AG08395 (cell line): ENCODE data around the gene CREB3L1.

Source experiments
- DNase-seq: peaks from one replicate; pipeline ENCODE4 v3.0.0; 2012; ENCODE audit warnings: mixed read lengths, low spot score

The CREB3L1 gene

DNA sequence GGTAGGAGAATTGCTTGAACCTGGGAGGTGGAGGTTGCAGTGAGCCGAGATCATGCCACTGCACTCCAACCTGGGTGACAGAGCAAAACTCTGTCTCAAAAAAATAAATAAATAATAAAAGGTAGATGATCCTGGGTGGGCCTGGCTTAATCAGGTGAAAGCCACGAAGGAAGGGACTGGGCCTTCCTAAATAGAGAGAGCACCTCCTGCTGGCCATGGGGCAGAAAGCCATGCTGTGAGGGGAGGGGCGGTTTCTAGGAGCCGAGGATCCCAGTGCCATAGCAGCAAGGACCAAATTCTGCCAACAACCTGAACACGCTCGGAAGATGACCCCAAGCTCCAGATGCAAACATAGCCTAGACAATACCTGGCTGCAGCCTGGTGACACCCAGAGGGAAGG, 45.3 kb downstream of the CREB3L1 start:
- peak; percentile 52 for DNase-seq

DNA sequence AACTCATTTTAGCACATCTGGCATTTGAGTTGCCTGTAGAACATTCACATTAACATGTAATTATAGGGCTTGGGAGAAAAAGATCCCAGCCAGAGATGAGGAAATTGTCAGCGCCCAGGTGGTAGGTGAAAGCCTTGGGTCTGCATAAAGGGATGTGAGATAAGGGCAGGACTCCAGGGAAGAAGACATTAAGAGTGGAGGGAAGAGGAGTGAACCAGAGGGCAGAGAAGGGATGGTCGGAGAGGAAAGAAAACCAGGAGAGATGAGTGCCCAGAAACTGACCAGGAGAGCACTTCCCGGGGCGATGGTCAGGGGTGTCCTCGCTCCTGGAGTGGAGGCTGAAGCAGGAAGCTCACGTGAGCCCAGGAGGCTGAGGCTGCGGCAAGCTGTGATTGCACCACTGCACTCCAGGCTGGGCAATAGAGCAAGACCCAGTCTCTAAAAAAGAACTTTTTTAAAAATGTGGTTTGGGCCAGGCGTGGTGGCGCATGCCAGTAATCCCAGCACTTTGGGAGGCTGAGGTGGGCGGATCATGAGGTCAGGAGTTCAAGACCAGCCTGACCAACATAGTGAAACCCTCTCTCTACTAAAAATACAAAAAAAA, 49.5 kb downstream of the CREB3L1 start:
- DNase-seq: no peak

DNA sequence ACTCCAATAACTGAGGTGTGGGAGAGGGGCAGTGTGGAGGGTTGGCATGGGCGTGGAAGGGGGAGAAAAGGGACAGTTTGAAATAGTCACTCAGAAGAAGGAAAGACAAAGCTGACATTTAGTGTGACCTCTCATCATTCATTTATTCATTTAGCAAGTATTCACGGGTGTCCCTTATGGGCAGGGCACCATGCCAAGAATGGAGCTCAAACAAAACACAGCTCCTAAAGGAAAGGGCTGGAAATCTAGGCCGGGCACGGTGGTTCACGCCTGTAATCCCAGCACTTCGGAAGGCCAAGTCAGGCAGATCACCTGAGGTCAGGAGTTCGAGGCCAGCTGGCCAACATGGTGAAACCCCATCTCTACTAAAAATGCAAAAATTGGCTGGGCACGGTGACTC, 50.4 kb downstream of the CREB3L1 start:
- no peak for DNase-seq

DNA sequence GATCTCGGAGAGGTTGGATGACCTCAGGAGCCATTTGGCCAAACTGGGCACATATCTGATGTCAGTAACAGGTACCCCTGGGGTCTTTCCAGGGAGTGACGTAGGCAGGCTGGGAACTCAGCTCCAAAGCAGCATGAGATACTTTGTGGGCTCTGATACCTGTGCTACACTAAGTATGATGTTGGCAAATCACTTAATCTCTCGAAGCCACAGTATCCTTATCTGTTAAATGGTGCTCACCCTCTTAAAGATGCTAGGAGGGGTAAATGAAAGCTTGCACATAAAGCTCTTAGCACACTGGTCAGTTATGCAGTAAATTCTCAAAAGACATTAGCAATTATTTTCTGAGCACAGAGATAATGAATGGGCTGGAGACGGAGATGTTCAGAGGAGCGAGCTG, 52.7 kb downstream of the CREB3L1 start:
- DNase-seq: no peak

DNA sequence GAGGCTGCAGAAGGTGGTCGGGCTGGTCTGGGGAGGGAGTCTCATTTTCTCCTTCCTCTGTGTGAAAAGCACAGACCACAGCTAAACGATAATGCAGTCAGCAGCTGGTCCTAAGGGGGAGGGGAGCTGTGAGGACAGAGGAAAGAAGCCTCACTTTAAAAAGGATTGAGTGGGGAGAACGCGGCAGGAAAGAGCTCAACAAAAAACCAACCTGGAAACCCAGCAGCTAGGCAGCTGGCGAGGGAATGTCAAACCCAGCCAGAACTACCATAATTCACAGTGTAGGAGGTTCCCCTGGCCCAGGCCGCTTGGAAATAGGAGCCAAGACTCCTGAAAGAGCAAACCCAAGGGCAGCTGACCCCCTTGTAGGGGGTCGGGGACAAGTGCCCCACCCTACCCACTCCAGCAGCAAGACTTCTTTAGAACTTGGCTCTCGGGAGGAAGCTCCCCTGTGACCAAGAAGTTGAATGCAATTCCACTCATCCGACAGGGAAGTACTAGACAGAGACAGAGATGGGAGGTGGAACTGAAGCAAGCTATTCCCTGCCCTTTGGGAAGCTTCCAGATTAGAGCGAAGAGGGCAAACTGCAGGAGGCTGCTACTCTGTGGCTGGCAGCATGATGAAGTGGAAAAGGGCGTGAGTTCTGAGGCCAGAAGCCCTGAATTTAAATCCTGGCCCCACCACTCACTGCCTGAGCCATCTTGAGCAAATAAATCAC, 53.3 kb downstream of the CREB3L1 start:
- DNase-seq: no peak

DNA sequence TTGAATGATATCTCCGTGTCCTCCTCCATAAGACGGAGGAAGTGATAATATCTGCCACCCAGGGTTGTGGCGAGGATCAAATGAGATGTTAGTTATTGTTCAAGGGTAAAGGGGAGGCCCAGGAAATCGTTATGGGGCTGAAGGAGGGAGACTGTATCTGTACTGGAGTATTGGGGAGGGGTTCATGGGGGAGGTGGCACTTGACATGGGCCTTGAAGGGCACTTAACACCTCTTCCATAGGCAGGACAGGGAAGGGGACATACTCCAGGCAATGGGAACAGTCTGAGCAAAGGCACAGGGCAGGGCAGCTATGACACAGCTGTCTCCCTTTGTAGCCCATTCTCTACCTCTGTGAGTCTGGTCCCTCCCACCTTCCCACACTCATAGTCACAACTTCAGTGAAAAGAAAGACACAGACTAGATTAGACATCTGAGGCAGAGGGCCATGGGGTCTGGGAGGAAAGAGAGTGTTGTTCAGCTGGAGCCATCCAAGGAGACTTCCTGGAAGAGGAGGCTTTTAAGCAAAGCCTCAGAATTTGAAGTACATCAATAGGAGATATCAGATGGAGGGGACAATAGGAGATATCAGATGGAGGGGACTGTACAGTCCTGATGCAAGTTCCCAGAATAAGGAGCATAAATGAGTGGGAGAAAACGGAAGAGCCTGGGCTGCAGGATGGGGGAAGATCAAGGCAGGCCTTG, 54.0 kb downstream of the CREB3L1 start:
- no peak for DNase-seq

DNA sequence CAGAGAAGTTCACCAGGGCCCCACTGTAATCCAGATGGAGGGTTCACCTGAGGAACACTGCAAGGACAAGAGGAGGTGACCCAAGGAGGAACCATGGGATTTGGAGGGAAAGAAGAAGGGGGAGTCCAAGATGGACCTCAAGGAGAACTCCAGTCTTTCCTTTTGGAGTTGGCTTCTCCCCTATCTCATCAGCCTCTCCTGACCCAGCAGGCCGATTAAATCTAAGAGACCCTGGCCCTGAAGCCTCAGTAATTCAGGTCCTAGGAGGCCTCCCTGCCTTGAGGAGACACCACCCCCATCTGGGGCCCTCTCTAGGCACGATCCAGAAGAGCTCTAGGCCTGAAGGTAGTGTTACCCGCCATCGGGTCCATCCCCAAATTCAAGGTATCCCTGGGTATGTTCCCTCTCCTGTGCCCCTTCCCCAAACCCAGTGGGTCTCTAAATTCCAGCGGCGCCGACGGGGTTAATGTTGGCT, 54.7 kb downstream of the CREB3L1 start:
- DNase-seq: no peak

DNA sequence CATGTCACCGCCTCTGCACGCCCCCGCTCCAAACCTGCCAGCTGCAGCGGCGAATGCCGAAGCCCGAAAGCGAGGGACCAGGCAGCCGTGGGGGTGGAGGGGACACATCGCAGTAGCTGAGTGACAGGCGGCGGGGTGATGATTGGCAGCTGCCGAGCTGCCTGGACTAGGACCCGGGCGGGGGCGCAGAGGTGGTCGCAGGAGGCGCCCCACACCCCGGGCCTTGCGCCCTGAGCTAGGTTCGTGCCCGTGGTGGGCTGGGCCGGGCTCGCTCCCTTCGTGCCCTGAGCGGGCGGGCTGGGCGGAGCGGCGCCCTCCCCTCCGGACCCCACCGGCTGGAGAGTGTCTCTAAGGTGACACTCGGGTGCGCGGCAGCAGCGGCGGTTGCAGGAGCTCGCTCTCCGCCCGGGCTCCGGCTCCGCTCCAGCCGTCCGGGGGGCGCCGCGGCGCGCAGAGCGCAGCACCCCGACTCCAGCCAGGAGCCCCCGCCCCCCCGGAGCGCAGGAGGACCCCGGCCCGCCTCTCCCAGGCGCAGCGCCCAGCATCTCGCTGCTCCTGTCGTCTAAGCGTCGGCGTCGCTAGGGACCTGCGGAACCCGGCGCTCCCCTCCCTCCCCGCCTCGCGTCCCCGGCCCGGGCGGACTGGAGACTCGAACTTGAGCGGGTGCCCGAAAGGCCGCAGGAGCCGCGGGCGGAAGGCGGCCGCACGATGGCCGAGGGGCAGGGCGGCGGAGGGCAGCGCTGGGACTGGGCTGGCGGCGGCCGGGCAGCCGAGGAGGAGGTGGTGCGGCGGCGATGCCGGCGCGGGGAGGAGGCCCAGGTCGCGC, 55.3 kb downstream of the CREB3L1 start:
- DNase-seq: peak; percentile 24

DNA sequence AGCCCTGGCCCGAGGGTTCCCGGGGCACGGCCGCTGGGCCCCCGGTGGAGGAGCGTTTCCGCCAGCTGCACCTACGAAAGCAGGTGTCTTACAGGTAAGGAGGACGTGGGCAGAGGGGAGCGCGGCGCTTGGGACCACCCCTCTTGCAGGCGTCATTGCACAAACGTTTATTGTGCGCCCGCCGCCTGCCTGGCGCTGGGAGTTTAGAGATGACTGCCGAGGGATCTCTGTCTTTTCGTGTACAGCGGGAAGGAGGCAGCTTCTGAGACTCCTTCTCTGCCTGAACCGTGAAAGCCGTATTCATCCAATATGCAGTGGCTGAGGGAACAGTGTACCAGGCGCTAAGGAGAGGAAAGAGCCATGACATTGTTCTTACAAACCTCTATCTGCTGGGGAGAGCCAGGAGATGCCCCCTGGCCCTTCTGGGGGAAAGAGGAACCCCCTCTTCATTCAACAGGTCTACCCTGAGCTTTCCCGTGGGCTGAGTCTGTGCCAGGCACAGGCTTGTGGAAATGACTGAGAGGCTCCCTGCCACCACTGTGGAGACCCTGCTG, 56.0 kb downstream of the CREB3L1 start:
- no peak for DNase-seq

DNA sequence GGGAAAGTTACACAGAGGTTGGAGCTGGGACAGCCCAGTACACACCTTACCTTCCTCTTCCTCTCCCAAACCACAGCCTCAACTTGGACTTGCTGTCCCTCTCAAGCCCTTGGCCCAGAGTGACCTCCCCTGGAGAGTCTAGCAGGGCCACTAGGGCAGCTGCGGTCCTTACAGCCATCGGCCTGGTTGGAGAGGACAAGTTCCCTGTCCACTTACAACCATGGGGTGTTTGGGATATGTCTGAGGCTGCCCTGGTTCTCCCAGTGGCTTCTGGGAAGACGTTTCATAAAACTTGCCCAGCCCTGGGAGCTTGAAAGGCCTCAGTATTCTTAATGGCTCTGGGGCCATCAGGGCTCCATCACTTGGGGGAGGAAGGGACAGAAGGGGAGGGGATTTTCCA, 56.7 kb downstream of the CREB3L1 start:
- no peak for DNase-seq

DNA sequence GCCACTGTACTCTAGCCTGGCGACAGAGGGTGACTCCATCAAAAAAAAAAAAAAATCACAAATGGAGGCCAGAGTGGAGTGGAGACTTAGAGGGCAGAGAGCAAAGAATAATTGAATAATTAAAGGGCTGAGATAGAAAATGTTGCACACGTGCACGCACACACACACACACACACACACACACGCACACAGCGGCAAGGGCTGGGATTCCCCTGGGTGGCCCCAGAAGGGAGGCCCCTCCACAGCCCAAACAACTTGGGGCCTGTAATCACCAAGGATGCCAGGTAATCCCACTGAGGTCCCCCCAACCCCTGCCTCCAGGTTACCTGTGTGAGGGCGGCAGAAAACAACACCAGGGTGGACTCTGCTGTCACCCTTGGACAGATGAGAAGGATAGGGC, 57.8 kb downstream of the CREB3L1 start:
- DNase-seq: no peak

DNA sequence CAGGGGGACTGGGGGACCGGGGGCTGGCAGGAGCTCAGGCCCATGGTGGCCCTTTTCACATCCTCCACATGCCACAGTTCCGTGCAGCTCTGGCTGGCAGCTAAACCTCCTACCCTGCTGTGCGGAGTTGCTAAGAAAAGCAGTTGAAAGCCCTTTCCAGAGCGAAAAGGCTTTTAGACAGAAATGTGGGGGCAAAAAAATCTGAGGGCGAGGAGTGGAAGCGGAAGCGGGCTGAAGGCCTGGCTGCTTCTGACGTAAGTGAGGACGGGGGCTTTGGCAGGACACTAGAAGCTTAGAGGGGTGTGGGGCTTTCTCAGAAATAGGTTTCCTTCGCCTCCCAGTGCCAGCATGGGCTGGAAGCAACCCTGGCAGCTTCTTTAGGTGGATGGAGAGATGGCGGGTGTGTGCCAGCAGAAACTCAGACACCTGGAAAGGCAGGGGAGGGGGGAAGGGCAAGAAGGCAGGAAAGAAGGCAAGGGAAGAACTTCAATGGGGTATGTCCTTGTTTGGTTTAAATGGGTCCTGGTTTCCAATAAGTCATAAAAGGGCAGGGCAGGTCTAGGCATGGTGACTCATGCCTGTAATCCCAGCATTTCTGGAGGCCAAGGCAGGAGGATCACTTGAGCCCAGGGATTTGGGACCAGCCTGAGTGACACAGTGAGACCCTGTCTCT, 58.6 kb downstream of the CREB3L1 start:
- DNase-seq: no peak

DNA sequence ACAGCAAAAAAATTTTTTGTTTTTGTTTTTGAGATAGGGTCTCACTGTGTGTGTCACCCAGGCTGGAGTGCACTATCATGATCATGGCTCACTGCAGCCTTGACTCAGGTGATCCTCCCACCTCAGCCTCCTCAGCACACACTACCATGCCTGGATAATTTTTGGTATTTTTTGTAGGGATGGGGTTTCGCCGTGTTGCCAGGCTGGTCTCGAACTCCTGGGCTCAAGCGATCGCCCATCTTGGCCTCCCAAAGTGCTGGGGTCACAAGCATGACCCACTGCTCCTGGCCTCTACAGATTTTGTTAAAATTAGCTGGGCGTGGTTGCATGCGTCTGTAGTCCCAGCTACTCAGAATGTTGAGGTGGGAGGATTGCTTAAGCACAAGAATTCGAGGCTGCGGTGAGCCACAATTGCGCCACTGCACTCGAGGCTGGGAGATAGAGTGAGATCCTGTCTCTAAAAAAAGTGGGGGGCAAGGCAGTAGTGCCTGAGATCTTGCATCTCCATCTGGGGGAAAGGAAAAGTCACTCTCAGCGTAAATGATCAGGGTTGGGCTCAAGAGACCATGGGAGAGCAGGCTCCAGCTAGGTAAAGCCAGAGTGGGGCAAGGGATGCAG, 59.2 kb downstream of the CREB3L1 start:
- DNase-seq: no peak

DNA sequence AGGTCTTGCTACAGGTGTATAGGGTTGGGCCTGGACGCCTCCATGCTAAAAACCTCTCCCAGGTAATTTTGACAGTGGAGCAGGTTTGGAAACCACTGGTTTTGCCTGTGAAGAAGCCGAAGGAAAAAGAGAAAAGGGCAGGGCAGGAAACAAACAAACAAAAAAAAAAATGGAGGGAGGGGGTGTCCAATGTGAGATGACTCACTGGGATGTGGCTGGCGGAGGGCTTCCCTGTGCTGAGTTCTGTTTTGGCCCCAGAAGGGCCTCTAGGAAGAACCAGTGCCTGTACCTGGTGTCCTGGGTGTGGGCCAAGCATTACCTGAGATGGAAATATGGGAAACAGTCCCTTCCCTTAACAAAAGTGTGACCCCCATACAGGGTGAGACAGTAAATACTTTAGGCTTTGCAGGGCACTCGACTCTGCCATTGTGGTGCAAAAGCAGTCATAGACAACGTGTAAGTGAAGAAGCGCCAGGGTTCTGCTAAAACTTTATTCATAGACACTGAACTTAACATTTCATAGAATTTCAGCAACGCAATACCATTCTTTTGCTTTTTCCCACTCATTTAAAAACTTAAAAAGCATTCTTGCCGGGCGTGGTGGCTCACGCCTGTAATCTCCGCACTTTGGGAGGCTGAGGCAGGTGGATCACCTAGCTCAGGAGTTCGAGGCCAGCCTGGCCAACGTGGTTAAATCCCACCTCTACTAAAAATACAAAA, 60.3 kb downstream of the CREB3L1 start:
- no peak for DNase-seq

DNA sequence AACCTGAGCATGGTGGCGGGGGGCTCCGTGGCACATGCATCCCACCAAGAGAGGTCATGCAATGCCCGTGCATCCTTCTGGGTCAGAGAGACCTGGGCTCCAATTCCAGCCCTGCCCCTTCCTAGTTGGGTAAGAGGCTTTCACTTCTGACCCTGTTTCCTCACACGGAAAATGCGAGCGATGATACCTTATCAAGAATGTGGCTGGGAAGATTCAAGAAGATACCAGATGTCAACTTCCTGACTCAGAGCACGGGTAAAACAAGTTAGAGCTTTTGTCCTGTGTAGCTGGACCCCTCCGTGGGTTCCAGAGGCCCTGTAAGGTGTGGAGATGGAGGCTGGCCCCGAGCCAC, 61.1 kb downstream of the CREB3L1 start:
- DNase-seq: no peak

DNA sequence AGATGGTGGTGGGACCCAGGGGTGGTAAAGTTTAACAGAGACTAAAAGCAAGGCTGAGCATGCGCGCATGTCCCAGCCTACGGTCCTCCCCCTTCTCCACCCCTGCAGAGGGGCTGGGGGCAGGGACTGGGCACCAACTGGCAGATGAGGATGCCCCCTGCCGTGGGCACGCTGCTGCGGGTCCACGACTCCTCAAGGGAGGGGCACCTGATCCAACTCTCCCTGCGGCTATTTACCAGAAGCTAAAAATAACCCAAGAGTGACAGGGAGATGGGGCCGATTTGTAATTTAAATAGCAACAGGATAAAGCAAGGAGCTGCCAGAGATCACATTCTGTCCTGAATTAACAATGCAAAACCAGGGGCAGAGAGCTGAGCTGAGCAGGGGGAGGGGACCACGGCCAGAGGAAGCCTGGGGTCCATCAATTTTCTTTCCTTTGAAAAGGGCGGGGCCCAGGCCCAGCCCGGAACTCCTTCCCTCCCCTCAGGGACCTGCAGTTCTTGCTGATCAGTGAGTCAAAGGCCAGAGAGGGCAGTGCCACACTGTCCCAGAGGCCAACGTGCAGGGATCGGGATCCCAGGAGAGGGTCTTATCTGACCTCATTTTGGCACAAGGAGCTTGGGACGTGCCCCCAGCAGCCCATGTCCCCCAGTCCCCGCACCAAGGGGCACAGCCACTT, 61.7 kb downstream of the CREB3L1 start:
- DNase-seq: no peak

DNA sequence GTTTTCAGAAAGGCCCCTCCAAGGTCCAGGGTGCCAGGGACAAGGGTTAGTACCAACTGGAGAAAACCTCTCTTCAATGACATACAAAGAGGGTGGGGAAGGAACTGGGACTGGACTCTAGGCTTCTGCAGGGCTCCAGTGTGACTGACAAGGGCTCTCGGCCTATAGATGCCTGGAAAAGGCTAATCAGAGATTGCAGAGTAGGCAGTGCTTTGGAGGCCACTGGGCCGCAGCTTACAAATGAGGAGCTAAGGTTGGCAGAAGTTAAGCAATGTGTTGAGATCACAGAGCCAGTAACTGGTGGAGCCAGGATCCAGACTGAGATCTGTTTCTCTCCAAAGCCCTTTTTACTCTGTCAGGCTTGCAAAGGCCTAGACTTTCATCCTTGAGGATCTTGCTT, 62.4 kb downstream of the CREB3L1 start:
- DNase-seq: no peak

DNA sequence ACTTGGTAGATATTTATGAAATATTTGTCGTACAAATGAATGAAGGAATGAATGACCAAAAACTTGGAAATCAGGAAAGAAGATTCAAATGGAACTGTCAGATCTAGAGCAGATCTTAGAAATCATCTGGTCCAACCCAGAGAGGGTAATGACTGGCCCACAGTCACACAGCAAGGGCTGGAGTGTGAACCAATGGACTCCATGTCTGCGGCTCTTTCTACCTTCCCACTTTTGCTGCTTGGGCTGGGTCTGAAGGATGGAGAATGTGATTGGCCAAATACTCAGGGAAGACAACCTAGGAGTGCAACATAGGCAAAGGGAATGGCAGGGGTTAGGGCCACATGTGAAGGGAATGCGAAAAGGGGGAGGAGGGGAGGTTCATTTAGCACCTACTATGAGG, 64.0 kb downstream of the CREB3L1 start:
- DNase-seq: no peak

DNA sequence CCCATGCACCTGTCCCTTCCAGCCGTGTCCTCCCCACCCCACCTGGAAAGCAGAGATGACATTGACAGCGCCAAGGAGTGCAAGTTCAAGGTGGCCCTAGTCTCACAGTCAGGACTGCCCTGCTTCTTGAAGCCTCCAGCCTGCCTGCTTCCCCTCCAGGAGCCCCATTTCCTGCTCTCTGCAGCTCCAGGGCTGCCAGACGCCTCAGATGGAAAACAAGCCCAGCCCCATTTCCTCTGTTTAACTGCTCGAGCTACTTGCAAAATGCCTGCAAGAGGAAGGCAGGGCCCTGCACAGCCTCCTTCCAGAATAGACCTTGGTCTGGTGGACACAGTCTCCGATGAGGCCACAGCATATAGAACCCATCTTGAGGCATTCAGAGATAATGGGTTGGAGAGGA, 64.8 kb downstream of the CREB3L1 start:
- no peak for DNase-seq

DNA sequence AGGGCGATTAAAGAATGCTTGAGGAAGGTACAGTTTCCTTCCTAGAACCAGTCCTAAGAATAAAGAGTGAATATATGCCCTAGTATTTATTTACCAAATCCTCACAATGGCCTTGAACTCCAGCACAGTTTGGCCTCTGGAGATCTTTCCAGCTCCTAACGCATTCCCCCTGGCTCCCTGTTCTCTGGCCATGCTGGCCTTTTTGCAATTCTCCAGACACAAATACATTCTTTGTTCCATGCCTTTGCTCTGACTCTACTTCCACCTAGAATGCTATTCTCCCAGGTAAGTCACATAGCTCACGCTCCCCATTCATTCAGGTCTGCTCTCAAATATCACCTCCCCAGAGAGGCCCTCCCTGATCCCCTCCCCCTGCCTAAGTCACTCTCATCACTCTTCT, 66.1 kb downstream of the CREB3L1 start:
- DNase-seq: no peak
